ENCODE data around the gene EMSY.

DNA sequence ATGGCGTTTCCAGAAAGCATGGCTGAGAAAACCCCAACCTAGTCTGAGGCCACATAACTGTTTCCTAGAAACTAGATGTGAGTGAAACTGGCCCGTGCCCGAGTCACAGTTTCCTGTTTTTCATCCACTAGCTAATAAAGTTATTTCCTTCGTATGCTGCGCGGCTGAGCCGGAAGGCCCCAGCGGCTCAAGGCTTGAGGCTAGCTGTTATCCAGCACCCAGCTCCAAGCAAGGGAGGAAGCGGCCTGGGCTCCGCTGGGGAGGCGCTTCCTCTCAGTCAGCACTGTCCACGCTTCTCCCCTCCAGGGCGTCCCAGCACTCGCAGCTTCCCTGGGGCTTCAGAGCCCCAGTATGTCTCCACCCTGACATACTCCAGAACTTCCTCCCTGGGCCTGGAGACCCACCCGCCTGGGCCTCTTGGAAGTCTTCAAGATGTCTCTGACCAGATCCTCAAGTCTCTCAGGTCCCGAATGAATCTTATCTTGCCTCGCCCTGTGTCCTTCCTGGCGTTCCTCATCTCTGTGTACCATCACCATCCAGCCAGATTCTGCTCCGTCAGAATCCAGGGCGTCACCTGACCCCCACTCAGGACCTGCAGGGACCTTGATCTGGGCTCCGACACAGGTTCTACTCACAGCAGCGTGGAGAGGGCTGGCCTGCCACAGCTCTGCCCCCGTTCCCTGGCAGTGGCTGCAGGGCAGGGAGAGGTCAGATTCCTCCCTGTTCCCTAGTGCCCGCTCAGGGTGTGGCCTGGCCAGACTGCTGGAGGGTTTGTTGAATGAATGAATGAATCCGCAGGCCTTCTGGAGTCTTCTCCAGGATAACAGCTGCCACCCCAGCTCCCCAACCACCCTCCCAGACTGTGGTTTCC lies 143.9 kb downstream of the EMSY start:
- TF ChIP-seq, protein P1, sequence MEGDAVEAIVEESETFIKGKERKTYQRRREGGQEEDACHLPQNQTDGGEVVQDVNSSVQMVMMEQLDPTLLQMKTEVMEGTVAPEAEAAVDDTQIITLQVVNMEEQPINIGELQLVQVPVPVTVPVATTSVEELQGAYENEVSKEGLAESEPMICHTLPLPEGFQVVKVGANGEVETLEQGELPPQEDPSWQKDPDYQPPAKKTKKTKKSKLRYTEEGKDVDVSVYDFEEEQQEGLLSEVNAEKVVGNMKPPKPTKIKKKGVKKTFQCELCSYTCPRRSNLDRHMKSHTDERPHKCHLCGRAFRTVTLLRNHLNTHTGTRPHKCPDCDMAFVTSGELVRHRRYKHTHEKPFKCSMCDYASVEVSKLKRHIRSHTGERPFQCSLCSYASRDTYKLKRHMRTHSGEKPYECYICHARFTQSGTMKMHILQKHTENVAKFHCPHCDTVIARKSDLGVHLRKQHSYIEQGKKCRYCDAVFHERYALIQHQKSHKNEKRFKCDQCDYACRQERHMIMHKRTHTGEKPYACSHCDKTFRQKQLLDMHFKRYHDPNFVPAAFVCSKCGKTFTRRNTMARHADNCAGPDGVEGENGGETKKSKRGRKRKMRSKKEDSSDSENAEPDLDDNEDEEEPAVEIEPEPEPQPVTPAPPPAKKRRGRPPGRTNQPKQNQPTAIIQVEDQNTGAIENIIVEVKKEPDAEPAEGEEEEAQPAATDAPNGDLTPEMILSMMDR (IDR thresholded peaks at IDR 0.05): no peak
- no peak for TF ChIP-seq ZFX (IDR thresholded peaks at IDR 0.05; ENCODE audit: borderline replicate concordance)

Data from 22Rv1 (cell line).